ENCODE data around the gene BUB1B.
A peak's percentile ranks its signal among the peaks of the same experiment; 100 is the strongest.

The BUB1B gene

GRCh38 chr15:40190591-40190990 lies 29.7 kb downstream of the BUB1B start:
- DNase-seq (ENCODE audit: low spot score) = no peak

DNA sequence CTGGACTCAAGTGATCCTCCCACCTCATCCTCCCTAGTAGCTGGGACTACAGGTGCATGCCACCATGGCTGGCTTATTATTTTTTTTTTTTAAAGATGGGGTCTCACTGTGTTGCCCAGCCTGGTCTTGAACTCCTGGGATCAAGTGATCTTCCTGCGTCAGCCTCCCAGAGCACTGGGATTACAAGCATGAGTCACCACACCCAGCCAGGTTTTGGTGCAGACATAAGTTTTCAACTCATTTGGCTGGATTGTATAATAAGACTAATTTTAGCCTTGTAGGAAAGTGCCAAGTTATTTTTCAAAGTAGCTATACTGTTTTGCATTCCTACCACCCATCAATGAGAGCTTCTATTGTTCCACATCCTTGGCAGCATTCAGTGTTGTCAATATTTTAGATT lies 32.1 kb downstream of the BUB1B start:
- no peak for DNase-seq (ENCODE audit: low spot score)

- DNase-seq (ENCODE audit: low spot score) = no peak
Observed at GRCh38 chr15:40197434-40197833, 36.6 kb downstream of the BUB1B start.

DNA sequence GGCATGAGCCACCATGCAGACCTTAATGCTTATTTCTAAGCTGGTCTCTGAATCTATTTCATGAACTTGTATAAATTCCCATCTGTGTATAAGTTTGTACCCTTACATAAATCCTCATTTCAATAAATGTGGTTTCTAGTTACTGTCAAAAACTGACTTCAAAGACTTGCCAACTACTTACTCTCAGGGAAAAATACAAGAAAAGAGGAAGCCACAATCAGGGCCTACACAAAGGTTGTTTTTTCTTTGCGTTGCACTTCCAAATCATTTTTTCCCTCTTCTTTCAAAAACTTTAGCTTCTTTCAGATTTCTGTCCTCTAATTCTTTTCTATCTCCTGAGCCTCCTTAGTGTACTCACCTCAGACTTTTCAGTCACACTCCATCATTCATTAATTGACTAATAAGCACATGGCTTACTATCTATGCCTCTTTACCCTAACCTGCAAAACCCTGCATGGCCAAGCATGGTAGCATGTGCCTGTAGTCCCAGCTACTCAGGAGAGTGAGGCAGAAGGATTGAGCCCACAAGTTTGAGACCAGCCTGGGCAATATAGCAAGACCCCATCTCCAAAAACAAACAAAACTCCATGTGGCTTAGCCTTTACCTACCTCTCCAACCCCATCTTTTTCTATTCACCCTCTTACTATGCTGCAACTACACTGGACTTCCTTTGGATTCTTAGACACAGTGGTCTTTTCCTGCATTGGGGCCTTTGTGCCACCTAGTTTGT lies 37.7 kb downstream of the BUB1B start:
- no peak for DNase-seq (ENCODE audit: low spot score)

DNA sequence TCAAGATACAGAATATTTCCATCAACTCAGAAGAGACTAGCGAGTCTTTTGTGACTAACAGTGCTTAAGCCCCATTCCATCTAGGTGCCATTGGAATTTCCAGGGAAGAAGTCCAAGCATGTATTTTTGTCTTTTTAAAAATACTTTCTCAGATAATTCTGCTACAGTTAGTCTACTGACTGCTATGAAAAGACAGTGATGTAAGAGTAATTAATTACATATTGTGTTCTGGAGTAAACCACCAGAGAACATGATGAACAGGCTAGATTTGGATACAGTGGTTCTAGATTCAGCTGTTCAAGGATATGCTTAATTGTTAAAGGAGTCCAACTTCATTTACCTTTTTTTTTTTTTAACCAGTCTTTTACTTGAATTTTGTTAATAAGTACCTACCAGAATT lies 43.2 kb downstream of the BUB1B start:
- no peak for DNase-seq (ENCODE audit: low spot score)

- DNase-seq (ENCODE audit: low spot score) = no peak
Observed at GRCh38 chr15:40217166-40217824, 56.4 kb downstream of the BUB1B start.

- no peak for DNase-seq (ENCODE audit: low spot score)
Observed at GRCh38 chr15:40219801-40220200, 58.9 kb downstream of the BUB1B start.

DNA sequence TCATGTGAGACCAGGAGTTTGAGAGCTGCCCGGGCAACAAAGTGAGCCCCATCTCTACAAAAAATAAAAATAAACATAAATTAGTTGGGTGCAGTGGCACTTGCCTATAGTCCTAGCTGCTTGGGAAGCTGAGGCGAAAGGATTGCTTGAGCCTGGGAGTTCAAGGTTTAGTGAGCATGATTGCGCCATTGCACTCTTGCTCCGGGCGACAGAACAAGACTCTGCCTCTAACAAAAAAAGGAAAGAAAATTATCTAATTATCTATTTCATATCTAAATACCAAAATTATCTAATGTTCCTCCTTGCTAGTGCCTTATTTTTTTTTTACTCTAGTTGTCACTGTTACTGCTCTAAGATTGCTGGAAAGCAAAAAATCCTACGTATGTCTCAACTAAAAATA lies 61.3 kb downstream of the BUB1B start:
- DNase-seq (ENCODE audit: low spot score) = no peak

DNA sequence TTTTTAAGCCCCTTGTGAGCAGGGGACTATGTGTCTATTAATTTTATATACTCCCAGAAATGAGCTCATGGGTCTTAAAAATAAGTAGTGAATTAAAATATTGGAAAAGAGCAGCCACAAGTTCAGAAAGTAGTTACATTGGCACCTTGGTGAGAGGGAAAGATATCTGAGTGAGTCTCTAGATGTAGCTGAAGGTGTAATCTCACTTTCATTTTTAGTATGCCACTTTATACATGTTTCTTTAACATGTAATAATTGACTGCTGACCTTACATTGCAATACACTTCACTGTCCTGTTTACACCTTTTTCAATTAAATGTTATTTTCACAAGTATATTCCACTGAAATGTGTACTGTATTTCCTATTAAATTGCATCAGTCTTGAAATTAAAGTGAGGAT lies 65.9 kb downstream of the BUB1B start:
- DNase-seq (ENCODE audit: low spot score) = no peak

GRCh38 chr15:40229316-40229715 lies 68.4 kb downstream of the BUB1B start:
- DNase-seq (ENCODE audit: low spot score) = no peak

DNA sequence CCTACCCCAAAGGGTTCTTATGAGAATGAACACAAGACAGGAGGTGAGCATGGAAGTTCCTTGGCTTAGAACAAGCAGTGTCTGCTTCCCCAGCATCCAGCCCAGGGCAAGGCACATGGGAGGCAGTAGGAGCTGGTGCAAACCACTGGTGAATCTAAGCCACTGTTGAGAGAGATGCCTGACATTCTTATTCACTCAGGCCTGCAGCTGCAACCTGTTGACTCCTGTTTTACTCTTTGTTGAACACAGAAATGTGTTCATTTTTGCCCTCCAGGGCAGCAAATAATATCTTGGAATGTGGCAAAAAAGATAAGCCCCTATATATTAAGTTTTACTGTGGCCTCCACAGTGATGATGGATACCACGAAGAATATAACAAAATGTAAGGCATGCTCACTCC lies 69.1 kb downstream of the BUB1B start:
- no peak for DNase-seq (ENCODE audit: low spot score)

DNA sequence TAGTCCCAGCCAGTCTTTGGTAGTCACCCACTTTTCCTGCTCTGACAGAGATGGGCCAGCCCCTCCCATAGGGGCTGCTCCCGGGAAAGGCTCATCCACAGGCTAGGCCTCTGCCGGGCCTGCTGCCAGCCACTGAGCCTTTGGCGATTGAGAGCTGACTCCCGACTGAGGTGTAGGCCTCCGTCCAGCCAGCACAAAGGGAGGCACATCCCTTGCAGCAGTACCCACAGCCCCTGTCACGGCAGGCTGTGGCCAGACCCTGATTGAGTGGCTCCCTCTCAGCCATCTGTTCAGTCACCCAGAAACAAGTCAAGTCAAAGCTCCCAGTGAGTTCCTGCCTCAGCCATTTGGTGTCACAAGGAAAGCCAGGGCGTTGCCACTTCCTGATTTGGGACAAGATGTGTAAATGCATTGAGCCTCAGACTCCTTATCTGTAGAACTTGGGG lies 71.8 kb downstream of the BUB1B start:
- DNase-seq (ENCODE audit: low spot score) = no peak

GRCh38 chr15:40233727-40234577 lies 73.1 kb downstream of the BUB1B start:
- no peak for DNase-seq (ENCODE audit: low spot score)

DNA sequence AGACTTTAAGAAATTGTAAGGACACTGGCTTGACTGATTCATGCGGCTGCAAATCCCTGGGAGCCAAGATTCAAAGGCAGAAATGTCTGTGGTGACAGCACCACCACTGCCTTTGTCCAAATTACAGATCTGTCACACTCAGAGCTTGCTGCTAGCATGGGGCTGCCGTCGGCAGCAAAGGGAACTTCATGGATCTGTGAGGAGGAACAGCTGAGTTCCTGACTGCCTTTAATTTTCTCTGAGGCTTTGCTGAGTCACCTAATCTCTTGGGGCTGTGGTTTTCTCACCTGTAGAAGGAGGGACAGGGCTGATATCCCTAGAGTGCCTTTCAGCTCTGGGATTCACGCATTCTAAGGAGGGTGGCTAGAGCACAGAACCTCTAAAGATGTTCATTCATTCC lies 73.9 kb downstream of the BUB1B start:
- no peak for DNase-seq (ENCODE audit: low spot score)

GRCh38 chr15:40235201-40235885 lies 74.5 kb downstream of the BUB1B start:
- DNase-seq (ENCODE audit: low spot score) = no peak

GRCh38 chr15:40238532-40239403 lies 77.9 kb downstream of the BUB1B start, which contains the start of gene PAK6:
TSS of gene PAK6 (plus strand) at chr15:40239063. CDS start at chr15:40264786, 25,723 bp downstream.
- DNase-seq (ENCODE audit: low spot score) = peak; percentile 61

GRCh38 chr15:40239404-40239692 lies 78.5 kb downstream of the BUB1B start:
- no peak for DNase-seq (ENCODE audit: low spot score)

- no peak for DNase-seq (ENCODE audit: low spot score)
Observed at GRCh38 chr15:40239693-40240618, 79.1 kb downstream of the BUB1B start.

- DNase-seq (ENCODE audit: low spot score) = no peak
Observed at GRCh38 chr15:40240619-40241221, 79.9 kb downstream of the BUB1B start.

Measured in HuH-7.5 (cell line).